Thyroid gland (tissue), 4 donors: ENCODE data around the gene NDUFB2.

ENCODE experiments used
- CTCF ChIP-seq, 6 experiments: fragments of 200-600 bp in 3 of 6; fragments of 450-650 bp in 3 of 6; sonication (generic) in 3 of 6; IDR thresholded peaks; one replicate each; pipeline ENCODE4 v1.5.1; 2016 to 2019; ENCODE audit warnings: antibody characterized with exemption in 6 of 6, mild to moderate bottlenecking in 2 of 6, inconsistent platforms in 1 of 6, moderate library complexity in 1 of 6
- POLR2A ChIP-seq, 2 donors: fragments of 450-650 bp; IDR thresholded peaks; one replicate each; pipeline ENCODE4 v1.6.1; 2017; ENCODE audit warnings: antibody characterized with exemption in 2 of 2, mild to moderate bottlenecking in 2 of 2, moderate library complexity in 1 of 2

DNA sequence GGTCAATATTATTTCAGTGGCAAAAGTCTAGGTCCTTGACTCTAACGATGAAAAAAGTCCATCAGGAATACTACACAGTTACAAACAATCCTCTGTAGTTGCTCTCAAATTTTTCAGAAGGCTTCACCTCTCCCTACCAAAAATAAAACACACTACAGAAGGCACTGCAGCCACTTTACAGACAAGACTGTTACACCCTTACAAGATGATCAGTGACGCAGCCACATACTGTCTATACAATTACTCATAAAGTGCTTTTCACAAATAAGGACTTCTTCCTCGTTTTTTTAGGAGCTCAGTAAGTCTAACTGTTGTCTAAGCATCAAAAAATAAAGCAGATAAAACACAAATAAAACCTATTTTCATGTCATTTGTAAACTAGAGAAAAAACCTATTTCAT lies 27.1 kb downstream of the NDUFB2 start:
- TF ChIP-seq CTCF (IDR thresholded peaks at IDR 0.05) (no peak), POLR2A (IDR thresholded peaks at IDR 0.05) (no peak)
